Right hindlimb (tissue), 1 donor: ENCODE data around the gene CCL22.
A peak's percentile ranks its signal among the peaks of the same experiment; 100 is the strongest.
"Not testable (repeated sequence)": the region's sequence is repeated elsewhere in the genome, so short reads cannot be mapped to it uniquely, and the experiment has no call there.

ENCODE experiments used
- DNase-seq: peaks from one replicate; pipeline ENCODE4 v3.0.0-alpha.2; 2018

CCL22 gene, protein sequence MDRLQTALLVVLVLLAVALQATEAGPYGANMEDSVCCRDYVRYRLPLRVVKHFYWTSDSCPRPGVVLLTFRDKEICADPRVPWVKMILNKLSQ

DNA sequence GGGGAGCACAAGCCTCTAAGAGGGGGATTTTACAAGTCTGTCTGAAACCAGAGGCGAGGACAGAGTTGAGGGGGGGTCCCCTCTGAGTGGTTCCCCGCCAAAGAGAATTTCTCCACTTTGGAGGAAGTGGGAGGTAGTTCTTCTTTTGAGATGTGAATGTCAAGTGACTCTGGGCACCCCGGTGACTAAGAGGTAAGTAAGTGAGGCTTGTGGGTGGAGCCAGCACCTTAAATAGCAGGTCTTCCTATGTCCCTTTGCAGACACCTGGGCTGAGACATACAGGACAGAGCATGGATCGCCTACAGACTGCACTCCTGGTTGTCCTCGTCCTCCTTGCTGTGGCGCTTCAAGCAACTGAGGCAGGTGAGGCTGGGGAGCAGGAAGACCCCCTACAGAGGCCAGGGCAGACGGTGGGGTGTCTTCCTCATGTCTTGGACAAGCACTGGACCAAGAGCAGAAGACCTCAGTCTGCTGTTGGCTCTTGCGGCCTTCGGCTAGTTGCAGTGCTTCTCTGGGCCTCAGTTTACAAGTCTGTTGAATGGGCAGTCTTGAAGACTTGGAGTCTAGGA is at the start of gene CCL22:
TSS of gene CCL22 (plus strand) at position 257 of the 569 bp plus-strand sequence. CDS start at position 291, 34 bp downstream.
- no peak for DNase-seq

DNA sequence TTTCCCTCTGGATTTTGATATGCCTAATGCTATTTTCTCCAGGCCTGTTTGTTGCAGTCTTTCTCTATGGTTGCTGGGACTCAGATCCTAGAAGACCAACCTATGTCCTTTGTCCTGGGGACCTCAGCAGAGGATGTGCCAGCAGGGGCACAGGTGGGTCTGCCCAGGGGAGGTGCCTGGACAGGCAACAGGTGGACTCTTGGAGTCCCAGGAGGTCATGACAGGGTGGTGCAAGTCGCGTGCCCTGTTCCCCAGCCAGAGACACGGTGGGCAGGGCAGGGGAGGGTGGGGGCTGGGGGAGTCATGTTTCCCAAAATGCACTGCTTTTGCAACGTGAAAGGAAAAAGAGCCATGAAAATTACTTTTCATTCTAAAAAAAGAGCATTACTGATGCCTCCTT is 47.8 kb upstream of the CCL22 start:
- no peak for DNase-seq

DNA sequence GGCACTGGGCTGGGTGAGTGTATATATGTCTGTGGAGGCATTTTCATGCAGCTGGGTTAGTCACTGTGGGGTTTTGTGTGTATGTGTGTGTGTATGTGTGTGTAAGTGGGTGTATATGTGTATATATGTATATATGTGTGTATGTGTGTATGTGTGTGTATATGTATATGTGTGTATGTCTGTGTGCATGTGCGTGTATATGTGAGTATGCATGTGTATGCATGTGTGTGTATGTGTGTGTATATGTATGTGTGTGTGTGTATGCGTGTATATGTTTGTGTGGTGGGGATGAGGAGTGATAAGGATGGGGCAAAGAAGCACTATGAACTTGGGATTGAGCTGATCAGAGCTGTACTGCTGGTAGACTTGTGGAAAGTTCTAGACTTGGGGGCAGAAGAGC is 45.1 kb upstream of the CCL22 start:
- DNase-seq = no peak

DNA sequence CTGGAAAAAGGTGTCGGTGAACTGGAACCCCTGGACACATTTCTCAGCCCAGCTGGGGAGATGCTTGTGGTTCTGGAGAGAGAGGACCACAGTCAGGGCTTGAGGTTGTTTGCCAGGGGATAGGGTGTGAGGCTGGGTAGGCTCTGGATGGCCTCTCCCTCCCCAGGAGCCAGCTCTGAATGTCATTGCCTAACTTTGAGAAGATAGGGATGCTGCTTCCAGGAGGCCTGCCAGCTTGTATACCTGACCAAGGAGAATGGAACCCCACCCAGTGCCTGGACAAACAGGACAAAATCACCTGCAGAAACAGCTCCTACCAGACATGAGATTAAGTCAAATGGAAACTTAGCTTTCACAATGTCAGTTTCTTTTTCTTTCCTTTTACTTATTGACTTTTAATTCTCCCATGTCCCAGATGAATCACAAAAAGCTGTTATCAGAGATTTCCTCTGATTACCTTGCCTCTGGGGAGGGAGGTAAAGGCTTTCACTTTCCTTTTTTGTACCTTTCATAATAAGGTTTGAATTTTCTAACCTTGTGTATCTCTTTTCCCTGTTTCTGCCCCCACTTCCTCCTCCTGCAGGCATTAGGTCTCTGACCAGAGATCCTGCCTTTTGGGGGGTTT is 44.3 kb upstream of the CCL22 start:
- DNase-seq = no peak

DNA sequence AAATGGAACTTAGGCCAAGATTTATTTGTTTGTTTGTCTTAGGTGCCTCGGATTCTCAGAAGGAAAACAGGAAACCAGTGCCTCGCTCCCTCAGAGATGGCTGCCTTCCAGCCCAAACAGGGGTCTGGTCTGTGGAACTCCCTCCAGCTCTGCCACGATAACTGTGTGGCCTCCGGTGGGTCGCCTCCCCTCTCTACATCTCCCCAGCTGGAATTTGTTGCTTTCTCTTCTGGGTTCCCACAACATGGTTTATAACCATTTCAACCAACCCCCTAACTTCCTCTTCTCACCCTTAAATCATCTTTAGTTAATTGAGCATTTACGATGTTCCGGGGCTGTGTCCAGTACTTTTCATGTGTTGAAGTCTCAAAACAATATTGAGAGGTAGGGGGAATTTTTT is 43.2 kb upstream of the CCL22 start:
- DNase-seq = no peak

DNA sequence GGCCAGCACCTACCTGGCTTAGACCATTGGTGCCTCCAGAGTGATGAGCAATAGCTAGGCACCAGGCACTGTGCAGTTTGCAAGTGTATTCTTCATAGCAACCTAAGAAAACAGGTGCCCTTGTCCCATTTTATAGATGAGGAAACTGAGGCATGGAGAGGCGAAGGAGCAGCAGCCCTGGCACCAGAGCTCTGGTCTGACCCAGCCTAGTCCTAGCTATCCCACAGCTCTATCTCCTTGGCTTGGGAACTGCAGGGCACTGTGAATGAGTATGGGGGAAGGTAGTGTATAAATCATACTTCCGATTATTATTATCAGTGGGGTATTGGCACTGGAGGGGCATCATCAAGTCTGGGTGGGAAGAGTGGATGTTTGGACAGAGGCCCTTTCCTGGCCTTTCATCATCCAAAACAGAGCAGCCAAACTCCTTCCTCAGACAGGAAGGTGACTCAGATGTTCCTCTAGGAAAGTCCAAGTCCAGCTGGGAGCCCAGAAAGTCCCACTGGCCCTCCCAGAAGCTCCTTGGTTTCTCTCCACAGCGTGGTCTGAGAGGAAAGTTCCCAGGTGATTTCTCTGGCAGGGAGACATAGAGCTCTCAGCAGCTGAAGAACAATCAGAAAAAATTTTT is 42.1 kb upstream of the CCL22 start:
- peak; percentile 47 for DNase-seq

DNA sequence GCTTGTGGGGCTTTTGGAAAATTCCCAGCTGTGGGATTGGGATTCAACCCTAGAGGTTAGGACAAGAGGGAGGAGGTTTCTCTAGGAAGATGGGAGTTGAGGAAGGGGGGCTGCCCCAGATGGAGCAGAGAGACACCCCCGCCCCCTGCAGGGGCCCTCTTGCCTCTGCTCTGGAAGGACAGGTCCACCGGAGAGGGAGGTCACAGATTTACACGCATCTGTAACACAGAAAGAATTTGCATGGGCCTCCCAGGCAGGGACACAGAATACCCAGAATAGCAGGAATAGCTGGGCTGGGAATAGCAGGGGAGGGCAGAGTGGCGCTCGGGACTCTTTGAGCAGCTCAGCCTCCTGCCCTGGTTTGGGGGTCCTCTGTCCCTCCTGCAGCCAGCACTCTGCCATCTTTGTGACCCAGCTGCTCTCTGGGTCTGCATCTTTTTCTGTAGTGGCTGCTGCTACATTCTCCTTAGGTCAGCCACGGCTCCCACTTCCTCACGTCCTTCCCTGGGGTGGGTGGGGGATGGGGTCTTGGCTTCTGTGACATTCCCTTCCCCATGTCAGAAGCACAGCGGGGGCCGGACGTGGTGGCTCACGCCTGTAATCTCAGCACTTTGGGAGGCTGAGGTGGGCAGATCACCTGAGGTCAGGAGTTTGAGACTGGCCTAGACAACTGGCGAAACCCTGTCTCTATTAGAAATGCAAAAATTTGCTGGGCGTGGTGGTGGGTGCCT is 40.2 kb upstream of the CCL22 start:
- DNase-seq = peak; percentile 32

DNA sequence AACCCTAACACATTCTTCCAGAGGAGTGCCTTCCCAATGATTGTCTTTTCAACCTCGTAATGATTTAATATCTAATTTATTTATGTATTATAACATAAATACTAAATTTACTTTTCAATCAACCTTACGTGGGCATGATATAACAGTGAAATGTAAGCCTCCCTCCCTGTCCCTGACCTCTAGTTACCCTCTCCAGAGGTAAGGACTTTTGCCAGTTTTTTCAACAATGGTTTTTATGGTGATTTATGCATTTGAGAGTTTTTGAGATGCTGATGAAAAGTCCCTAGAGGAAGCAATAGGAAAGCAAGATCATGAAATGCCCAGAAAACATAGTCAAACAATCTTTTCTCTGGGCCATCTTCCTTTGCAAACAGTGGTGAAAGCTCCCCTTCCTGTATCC is 38.9 kb upstream of the CCL22 start:
- DNase-seq = no peak

DNA sequence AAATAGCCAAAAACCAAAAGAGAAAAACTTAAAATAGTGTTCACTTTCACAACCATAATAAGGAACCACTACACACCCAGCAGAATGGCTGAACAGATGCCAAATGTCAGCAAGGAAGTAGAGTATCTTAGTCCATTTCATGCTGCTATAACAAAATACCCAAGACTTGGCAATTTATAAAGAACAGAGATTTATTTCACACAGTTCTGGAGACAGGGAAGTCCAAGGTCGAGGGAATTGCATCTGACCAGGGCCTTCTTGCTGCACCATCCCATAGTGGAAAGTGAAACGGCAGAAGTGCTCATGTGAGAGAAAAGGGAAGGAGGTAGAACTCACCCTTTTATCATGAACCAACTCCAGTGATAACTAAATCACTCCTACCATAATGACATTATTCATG is 33.8 kb upstream of the CCL22 start:
- DNase-seq = no peak

DNA sequence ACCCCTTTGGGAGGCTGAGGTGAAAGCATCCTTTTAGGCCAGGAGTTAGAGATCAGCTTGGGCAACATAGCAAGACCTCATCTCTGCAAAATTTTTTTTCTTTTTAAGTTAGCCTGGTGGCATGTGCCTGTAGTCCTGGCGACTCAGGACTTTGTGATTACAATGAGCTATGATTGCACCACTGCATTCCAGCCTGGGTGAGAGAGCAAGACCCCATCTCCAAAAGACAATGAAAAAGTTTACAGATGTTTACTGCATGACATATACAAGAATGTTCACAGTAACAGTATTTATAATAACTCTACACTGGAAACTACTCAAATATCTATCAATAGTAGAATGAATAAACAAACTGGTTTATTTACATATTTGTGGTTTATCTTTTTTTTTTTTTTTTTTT is 33.1 kb upstream of the CCL22 start:
- no peak for DNase-seq

DNA sequence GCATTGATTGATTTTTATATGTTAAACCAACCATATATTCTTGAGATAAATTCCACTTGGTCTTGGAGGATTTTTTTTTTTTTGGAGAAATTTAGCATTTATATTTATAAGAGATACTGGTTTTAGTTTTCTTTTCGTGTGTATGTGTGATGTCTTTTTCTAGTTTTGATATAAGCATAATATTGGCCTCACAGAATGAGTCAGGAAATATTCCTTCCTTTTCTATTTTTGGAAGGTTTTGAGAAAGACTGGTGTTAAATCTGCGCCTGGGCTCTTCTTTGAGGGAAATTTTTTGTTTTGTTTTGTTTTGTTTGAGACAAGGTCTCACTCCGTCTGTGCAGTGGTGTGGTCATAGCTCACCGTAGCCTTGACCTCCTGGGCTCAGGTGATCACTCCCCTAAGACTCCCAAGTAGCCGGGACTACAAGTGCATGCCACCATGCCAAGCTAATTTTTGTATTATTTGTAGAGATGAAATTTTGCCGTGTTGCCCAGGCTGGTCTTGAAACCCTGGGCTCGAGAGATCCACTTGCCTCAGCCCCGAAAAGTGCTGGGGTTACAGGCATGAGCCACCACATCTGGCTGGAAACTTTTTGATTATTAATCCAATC is 28.8 kb upstream of the CCL22 start:
- DNase-seq = no peak

DNA sequence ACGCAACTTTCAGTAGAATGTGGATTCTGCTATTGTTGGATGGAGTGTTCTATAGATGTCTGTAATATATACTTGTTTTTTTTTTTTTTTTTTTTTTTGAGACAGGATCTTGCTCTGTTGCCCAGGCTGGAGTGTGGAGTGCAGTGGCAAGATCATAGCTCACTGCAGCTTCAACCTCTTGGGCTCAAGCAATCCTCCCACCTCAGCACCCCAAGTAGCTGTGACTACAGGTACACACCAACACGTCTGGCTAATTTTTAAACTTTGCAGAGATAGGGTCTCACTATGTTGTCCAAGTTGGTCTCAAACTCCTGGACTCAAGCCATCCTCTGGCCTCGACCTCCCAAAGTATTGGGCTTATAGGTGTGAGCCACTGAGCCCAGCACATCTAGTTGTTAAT is 27.2 kb upstream of the CCL22 start:
- DNase-seq = no peak

DNA sequence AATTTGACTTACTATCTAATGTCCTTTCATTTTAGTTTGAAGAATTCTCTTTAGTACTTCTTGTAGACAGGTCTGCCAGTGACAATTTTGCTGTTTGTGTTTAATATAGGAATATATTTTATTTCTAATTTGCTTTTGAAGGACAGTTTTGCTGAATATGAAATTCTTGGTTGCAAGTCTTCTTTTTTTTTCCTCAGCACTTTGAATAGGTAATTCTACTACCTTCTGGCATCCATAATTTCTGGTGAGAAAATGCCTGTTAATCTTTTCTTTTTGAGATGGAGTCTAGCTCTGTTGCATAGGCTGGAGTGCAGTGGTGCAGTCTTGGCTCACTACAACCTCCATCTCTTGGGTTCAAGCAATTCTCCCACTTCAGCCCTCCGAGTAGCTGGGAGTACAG is 25.2 kb upstream of the CCL22 start:
- no peak for DNase-seq

DNA sequence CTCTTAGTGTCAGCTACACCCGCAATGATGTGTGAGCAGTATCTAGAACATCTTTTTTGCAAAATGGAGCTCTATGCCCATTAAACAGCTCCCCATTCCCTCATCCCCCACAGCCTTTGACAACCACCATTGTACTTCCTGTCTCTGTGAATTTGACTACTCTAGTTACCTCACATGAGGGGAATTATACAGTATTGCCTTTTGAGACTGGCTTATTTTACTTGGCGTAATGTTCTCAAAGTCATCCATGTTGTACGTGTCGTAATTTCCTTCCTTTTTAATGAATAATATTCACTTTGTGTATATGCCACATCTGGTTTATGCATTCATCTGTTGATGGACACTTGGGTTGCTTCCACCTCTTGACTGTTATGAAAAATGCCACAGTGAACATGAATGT is 23.2 kb upstream of the CCL22 start:
- no peak for DNase-seq

DNA sequence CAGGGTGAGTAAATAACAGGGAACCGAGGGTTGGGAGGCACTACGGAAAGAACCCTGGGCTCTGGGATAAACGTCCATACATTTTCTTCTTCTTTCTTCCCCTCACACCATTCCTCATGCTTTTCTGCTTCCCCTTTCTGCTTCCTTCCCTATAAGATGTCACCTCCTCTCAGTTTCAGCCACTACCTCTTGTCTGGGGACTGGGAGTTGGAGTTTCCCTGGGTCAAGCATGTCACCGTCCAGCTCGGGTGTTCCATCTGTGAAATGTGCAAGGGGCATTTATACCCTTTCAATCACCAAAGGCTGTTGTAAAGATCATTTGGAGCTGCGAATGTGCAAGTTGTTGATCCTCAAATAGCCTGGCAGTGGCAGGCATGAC is 17.5 kb upstream of the CCL22 start:
- no peak for DNase-seq

DNA sequence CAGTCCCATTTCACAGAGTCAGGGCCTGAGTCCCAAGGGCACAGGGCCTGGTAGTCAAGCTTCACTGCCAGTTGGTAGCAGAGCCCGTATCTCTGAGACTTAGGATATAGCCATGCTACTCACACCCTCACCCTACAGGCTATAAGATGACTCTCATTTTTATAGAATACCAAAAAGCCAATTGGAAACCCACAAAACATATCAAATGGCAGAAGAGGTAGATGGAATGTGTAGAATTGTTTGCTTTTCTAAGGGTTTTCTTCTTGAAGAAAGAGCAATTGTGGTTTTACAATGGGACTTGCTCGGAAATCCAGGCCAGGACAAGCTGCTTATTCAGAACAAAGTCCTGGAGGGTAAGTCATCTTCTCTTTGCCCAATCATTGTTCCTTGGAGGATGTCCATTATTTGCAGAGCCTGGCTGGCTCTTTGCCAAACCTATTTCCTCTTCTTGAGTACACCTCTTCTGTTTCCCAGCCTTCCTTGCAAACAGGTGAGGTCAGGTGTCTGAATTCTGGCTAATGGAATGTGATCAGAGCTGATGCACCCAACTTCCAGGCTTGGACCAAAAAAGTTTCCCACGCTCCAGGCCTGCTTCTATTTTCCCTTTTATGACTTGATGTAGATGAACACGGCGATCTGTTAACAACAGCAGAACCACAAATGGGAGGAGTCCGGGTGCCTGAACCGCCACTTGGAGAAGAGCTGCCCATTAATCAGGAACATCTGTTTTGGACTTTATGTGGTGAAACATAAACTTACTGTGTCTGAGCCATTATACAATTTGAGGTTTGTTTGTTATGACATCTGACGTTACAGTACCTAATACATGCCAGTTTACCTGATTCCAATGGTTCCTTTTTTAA is 16.9 kb upstream of the CCL22 start:
- peak; percentile 50 for DNase-seq

DNA sequence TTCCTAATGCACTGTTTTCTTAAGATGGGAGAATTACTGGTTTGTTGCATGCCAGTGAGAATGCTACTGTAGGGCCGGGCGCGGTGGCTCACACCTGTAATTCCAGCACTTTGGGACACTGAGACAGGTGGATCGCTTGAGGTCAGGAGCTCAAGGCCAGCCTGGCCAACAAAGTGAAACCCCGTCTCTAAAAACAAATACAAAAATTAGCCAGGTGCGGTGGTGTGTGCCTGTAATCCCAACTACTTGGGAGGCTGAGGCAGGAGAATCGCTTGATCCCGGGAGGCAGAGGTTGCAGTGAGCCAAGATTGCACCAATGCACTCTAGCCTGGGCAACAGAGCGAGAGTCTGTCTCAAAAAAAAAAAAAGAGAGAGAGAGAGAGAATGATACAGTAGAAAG is 16.0 kb upstream of the CCL22 start:
- DNase-seq = not testable (repeated sequence)

DNA sequence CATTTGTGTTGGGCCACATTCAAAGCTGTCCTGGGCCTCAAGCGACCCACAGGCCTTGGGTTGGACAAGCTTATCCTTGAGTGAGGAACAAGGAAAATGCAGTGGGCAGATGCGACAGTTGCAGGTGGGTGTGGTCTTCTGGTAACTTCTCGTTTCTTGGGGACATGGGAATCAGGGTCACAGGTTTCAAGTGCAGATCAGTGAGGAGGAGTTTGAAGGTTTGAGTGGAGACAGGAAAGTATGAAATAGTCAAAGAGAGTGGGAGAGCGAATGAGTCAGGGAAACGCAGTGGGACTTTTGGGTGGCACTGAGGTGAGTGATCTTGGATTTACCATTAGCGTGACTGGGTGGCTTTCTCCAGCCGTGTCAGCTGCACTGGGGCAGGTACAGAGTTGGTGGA is 15.4 kb upstream of the CCL22 start:
- DNase-seq = no peak

DNA sequence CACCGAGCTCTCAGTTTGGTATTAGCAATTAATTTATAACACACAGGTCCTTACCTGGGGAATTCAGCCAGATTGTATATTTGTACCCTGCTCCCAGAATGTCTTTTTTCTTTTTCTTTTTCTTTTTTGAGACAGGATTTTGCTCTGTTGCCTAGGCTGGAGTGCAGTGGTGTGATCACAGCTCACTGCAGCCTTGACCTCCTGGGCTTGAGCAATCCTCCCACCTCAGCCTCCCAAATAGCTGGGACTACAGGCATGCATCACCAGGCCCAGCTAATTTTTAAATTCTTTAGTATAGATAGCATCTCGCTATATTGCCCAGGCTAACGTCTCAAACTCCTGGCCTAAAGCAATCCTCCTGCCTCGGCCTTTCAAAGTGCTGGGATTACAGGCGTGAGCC is 14.5 kb upstream of the CCL22 start:
- DNase-seq = not testable (repeated sequence)

DNA sequence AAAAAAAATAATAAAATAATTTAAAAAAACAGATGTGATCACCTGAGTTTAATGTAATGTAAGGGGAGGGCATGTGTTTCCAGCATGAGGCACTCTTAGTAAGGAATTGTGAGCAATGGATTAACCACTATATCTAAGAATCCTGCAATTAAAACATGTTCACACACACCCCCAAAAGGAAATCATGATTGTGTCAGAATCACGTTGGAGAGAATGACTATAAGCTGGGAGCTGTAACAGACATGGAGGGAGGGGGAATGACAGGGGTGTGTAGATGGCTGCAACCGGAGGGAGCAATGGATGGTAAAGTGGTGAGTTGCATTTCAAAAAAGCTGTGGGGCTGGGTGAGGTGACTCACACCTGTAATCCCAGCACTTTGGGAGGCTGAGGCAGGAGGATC is 13.6 kb upstream of the CCL22 start:
- DNase-seq = no peak

DNA sequence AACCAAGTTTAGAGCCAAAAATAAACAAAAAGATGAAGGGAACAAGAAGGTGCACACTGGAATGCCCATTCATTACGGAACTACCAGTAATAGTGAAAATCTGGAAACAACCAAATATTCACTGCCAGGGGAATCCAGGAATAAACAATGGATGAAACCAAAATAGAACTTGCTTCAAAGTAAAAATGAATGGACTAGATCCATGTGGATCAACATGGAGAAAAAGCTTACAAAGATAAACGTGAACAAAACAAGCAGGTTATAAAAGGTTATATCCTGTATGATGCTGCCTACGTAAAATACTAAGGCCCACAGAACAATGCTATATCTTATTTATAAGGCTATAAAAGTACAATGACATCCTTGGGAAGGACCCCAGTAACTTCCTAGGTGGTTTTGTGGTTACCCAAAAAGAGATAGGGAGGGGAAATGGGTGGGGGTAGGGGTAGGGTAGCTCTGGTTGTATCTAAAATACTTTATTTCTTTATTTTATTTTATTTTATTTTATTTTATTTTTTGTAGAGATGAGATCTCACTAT is 12.8 kb upstream of the CCL22 start:
- DNase-seq = no peak

DNA sequence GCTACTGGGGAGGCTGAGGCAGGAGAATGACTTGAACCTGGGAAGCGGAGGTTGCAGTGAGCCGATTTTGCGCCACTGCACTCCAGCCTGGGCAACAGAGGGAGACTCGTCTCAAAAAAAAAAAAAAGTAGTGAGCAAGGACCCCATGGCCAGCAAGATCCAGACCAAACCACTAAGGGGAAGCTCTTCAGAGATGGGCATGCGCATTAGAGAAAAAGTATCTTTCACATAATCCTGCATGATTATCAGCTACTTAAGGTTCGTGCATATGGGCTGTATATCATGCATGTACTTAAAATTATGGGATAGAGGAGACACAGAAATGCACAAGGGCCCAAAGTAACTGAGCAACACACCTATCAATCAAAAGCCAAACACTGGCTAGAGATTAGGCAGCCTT is 10.7 kb upstream of the CCL22 start:
- no peak for DNase-seq
